GM18951 (cell line): ENCODE data around the gene RPL28.

ENCODE experiments used
- POLR2A ChIP-seq: IDR thresholded peaks from 4 replicates; pipeline ENCODE4 v1.6.1; 2011; ENCODE audit warnings: mild to moderate bottlenecking; ENCODE audit not compliant: insufficient read length, insufficient read depth; ENCODE audit errors: extremely low read depth
- in situ Hi-C: fragments of 300-500 bp; cut with MboI; formaldehyde crosslinking; loops from one replicate; pipeline ENCODE4 v1.12.0; 2022; ENCODE audit warnings: low sequenced_read_pairs, mixed read lengths, inconsistent platforms; ENCODE audit not compliant: unreplicated experiment

Gene RPL28

GRCh38 chr19:55347442-55348009 is 38.2 kb upstream of the RPL28 start:
- in situ Hi-C loops, result no loop called here
- TF ChIP-seq POLR2A, result no peak

- no peak for TF ChIP-seq POLR2A
- in situ Hi-C loops, result no loop called here
Measured at GRCh38 chr19:55348317-55349034, 37.3 kb upstream of the RPL28 start.

GRCh38 chr19:55350620-55351315 is 35.0 kb upstream of the RPL28 start:
- TF ChIP-seq POLR2A, result no peak
- in situ Hi-C loops, result no loop called here

GRCh38 chr19:55352040-55352439 is 33.7 kb upstream of the RPL28 start:
- TF ChIP-seq POLR2A, result no peak
- in situ Hi-C loops, result no loop called here

- no peak for TF ChIP-seq POLR2A
- in situ Hi-C loops, result no loop called here
Measured at GRCh38 chr19:55352549-55353145, 33.1 kb upstream of the RPL28 start.

- in situ Hi-C loops, result no loop called here
- TF ChIP-seq POLR2A, result no peak
Measured at GRCh38 chr19:55353356-55353802, 32.4 kb upstream of the RPL28 start.

GRCh38 chr19:55353803-55354697 is 31.7 kb upstream of the RPL28 start:
- TF ChIP-seq POLR2A, result no peak
- in situ Hi-C loops, result no loop called here

GRCh38 chr19:55354698-55355212 is 31.0 kb upstream of the RPL28 start, which contains the start of gene COX6B2:
COX6B2 (minus strand) TSS chr19:55354719; CDS start chr19:55354521, 198 bp downstream.
- in situ Hi-C loops, result no loop called here

GRCh38 chr19:55355213-55355821 is 30.4 kb upstream of the RPL28 start:
- in situ Hi-C loops, result no loop called here
- TF ChIP-seq POLR2A, result no peak

More at GRCh38 chr19:55354698-55355212, 31.0 kb upstream of the RPL28 start, which contains the start of gene COX6B2:
- no peak for TF ChIP-seq POLR2A

- in situ Hi-C loops, result no loop called here
- no peak for TF ChIP-seq POLR2A
Measured at GRCh38 chr19:55358493-55358892, 27.2 kb upstream of the RPL28 start.

GRCh38 chr19:55358943-55359908 is 26.5 kb upstream of the RPL28 start:
- in situ Hi-C loops, result no loop called here
- no peak for TF ChIP-seq POLR2A
